ENCODE data around the gene ALPK3. TPM values are rescaled to one million over a fixed set of nuclear protein-coding genes. Genes with fewer than 3 reads are reported as not detected.

The ALPK3 gene
- total RNA-seq, 1 donor from 2014 or later = 0.21 TPM

GRCh38 chr15:84883916-84884781, 67.0 kb downstream of the ALPK3 start, which contains the start of gene SLC28A1:
SLC28A1 (plus strand) TSS chr15:84884662; CDS start chr15:84887761, 3,099 bp downstream.
- Mint-ChIP-seq H3K9me3 (no peaks in the 10 kb centered on the region), H3K27ac (no peak within 1 kb of the TSS), H3K4me1 (no peaks in the 10 kb centered on the region), H3K27me3 (peaks cover 5% of the 10 kb centered on the region), H3K36me3 (ENCODE audit: low read depth) (no peaks in the 10 kb centered on the region), H3K4me3 (no peak within 1 kb of the TSS)
- DNase-seq = no peak
- intact Hi-C loops (cut with micrococcal nuclease) = no loop called here

DNA sequence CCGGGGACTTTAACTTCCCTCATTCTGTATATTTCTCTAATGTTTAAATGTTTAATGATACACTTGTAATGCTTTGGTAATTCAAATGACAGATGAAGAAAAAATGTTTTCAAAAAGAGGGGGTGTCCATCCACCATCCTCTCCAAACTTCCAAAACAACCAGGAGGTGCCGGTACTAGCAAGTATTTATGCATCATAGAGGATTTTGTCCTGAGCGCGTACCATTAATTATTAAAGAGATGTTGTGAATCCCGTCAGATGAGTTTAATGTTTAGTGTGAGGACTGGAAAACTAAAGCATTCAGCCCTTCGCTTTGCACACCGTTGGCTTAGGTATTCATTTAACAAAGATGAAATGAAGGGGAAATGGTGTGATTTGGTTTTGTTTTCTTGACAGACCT, 68.6 kb downstream of the ALPK3 start:
- H3K4me1 Mint-ChIP-seq = no peaks in the 10 kb centered on the region
- peaks cover 2% of the 10 kb centered on the region for H3K27me3 Mint-ChIP-seq
- intact Hi-C loops (cut with micrococcal nuclease) = no loop called here
- no peaks in the 10 kb centered on the region for H3K9me3 Mint-ChIP-seq
- H3K27ac Mint-ChIP-seq = no peak overlapping the region
- H3K36me3 Mint-ChIP-seq (ENCODE audit: low read depth) = no peaks in the 10 kb centered on the region
- no peak for DNase-seq
- no peak overlapping the region for H3K4me3 Mint-ChIP-seq

DNA sequence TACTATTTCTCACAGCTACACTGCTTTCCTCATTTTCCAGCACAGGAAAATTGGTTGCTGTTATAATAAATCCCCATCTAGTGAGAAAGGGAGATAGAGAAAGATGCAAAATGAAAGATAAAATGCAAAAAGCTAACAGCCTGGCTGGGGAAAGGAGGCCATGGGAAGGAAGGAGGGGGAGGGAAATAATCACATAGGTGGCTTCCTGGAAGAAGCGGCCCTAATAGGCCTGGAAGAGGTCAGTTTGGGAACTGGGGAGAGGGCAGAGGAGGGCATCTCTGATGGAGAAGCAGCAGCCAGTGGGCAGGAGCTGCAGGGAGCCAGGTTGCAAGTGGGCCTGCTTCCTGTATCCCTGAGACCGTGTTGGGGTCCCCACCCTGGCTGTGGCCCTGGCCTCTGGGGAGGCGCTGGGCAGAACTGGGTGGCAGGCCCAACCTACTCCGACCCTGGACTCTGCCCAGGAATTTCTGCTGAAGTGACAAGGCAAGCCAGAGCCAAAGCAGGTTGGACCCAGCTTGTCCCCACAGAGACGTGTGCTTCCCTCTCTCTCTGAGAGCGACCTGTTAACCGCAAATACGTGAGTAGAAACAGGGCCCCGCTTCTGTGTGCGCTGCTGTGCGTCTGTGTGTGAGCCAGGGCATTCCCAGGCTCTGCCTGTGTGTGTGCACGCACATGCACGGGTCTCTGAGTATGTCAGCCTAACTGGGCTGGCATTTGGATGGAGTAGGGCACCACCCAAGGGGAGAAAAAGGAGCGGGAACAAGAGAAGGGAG, 69.2 kb downstream of the ALPK3 start:
- Mint-ChIP-seq H3K27ac (no peak overlapping the region), H3K4me3 (no peak overlapping the region), H3K4me1 (no peaks in the 10 kb centered on the region), H3K9me3 (no peaks in the 10 kb centered on the region), H3K27me3 (peaks cover 2% of the 10 kb centered on the region), H3K36me3 (ENCODE audit: low read depth) (no peaks in the 10 kb centered on the region)
- intact Hi-C loops (cut with micrococcal nuclease) = no loop called here
- no peak for DNase-seq

GRCh38 chr15:84886984-84887299, 69.8 kb downstream of the ALPK3 start:
- Mint-ChIP-seq H3K9me3 (no peaks in the 10 kb centered on the region), H3K27me3 (peaks cover 4% of the 10 kb centered on the region), H3K36me3 (ENCODE audit: low read depth) (no peaks in the 10 kb centered on the region), H3K4me3 (no peak overlapping the region), H3K27ac (no peak overlapping the region), H3K4me1 (no peaks in the 10 kb centered on the region)
- DNase-seq = no peak
- intact Hi-C loops (cut with micrococcal nuclease) = no loop called here

GRCh38 chr15:84887938-84888337, 70.8 kb downstream of the ALPK3 start:
- Mint-ChIP-seq H3K27me3 (peaks cover 4% of the 10 kb centered on the region), H3K27ac (no peak overlapping the region), H3K9me3 (no peaks in the 10 kb centered on the region), H3K4me1 (no peaks in the 10 kb centered on the region), H3K36me3 (ENCODE audit: low read depth) (no peaks in the 10 kb centered on the region), H3K4me3 (no peak overlapping the region)
- intact Hi-C loops (cut with micrococcal nuclease) = no loop called here
- DNase-seq = no peak

DNA sequence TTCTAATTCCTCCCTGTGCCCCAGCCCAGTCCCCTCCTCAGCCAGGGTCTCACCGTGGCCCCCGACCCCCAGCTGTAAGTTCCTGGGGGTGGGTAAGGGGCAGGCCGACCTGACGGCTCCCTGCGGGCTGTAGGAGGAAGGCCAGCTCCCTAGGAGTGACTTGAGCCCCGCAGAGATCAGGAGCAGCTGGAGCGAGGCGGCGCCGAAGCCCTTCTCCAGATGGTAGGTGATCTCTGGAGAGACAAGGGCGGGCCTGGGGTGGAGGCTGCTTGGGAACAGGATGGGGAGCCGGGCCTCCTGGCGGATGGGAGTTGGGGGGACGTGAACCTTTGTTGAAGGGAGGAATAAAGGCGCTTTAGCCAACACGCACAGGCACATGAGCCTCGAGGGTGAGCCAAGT, 71.5 kb downstream of the ALPK3 start:
- intact Hi-C loops (cut with micrococcal nuclease) = no loop called here
- Mint-ChIP-seq H3K27ac (no peak overlapping the region), H3K4me3 (no peak overlapping the region), H3K4me1 (no peaks in the 10 kb centered on the region), H3K9me3 (no peaks in the 10 kb centered on the region), H3K36me3 (ENCODE audit: low read depth) (no peaks in the 10 kb centered on the region), H3K27me3 (peaks cover 2% of the 10 kb centered on the region)
- no peak for DNase-seq

DNA sequence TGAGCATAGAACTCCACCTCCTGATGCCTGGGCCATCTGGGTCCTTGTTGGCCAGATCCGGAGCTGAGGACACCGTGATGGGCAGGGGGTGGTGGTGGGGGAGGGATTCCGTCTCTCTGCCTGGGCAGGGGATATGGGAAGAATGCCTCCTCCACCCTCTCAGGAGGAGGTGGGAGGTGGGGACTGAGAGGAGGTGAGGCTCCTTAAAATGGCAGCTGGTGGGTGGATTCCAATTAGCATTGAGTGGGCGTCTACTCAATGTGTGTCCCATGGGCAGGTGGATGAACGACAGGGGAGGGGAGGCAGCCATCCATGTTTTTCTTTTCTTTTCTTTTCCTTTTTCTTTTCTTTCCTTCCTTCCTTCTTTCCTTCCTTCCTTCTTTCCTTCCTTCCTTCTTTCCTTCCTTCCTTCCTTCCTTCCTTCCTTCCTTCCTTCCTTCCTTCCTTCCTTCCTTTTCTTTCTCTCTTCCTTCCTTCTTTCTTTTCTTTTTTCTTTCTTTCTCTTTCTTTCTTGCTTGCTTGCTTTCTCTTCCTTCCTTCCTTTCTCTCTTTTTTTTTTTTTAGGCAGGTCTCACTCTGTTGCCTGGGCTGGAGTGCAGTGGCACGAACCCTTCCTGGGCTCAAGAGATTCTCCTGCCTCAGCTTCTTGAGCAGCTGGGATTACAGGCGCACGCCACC, 72.3 kb downstream of the ALPK3 start:
- Mint-ChIP-seq H3K4me3 (no peak overlapping the region), H3K36me3 (ENCODE audit: low read depth) (no peaks in the 10 kb centered on the region)
- intact Hi-C loops (cut with micrococcal nuclease) = no loop called here

GRCh38 chr15:84889991-84890669, 73.0 kb downstream of the ALPK3 start:
- Mint-ChIP-seq H3K4me3 (no peak overlapping the region), H3K9me3 (no peaks in the 10 kb centered on the region), H3K27ac (no peak overlapping the region), H3K27me3 (peaks cover 2% of the 10 kb centered on the region), H3K4me1 (no peaks in the 10 kb centered on the region), H3K36me3 (ENCODE audit: low read depth) (no peaks in the 10 kb centered on the region)
- intact Hi-C loops (cut with micrococcal nuclease) = no loop called here
- DNase-seq = no peak

More for the DNA sequence above, 72.3 kb downstream of the ALPK3 start:
- no peak for DNase-seq
- Mint-ChIP-seq H3K4me1 (no peaks in the 10 kb centered on the region), H3K27ac (no peak overlapping the region), H3K9me3 (no peaks in the 10 kb centered on the region), H3K27me3 (peaks cover 2% of the 10 kb centered on the region)

- intact Hi-C loops (cut with micrococcal nuclease) = no loop called here
- no peak overlapping the region for H3K27ac Mint-ChIP-seq
- no peaks in the 10 kb centered on the region for H3K9me3 Mint-ChIP-seq
These were observed 73.6 kb downstream of the ALPK3 start for GRCh38 chr15:84890670-84891162.

DNA sequence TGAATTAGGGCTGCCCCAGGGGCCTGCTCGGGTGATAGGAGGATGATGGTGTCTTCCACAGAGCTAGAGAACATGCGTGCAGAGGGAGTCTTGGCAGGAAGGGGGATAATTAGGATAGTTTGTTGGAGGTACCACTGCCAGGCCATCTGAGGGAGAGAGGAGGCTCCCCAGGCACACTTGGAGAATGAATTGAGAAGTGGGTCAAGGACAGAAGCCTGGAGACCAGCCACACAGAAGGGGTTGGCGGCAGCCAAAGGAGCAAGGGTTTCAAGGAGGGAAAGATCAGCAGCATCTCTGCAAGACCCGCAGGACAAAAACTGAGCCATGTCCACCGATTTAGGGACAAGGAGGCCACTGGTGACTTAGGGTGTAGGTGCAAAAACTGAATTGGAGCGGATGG, 74.2 kb downstream of the ALPK3 start:
- Mint-ChIP-seq H3K9me3 (no peaks in the 10 kb centered on the region), H3K4me1 (no peaks in the 10 kb centered on the region), H3K4me3 (no peak overlapping the region), H3K27me3 (peaks cover 7% of the 10 kb centered on the region), H3K27ac (no peak overlapping the region), H3K36me3 (ENCODE audit: low read depth) (no peaks in the 10 kb centered on the region)
- no peak for DNase-seq
- intact Hi-C loops (cut with micrococcal nuclease) = no loop called here

More at GRCh38 chr15:84890670-84891162, 73.6 kb downstream of the ALPK3 start:
- Mint-ChIP-seq H3K27me3 (peaks cover 2% of the 10 kb centered on the region), H3K4me3 (no peak overlapping the region), H3K36me3 (ENCODE audit: low read depth) (no peaks in the 10 kb centered on the region), H3K4me1 (no peaks in the 10 kb centered on the region)
- no peak for DNase-seq

- Mint-ChIP-seq H3K4me3 (no peak overlapping the region), H3K4me1 (no peaks in the 10 kb centered on the region), H3K36me3 (ENCODE audit: low read depth) (no peaks in the 10 kb centered on the region), H3K27me3 (peaks cover 12% of the 10 kb centered on the region), H3K9me3 (no peaks in the 10 kb centered on the region), H3K27ac (no peak overlapping the region)
- intact Hi-C loops (cut with micrococcal nuclease) = no loop called here
- no peak for DNase-seq
These were observed 75.7 kb downstream of the ALPK3 start for GRCh38 chr15:84892786-84893307.

GRCh38 chr15:84893607-84894006, 76.5 kb downstream of the ALPK3 start:
- Mint-ChIP-seq H3K9me3 (no peaks in the 10 kb centered on the region), H3K4me3 (no peak overlapping the region), H3K27ac (no peak overlapping the region), H3K36me3 (ENCODE audit: low read depth) (no peaks in the 10 kb centered on the region), H3K27me3 (peaks cover 13% of the 10 kb centered on the region), H3K4me1 (no peaks in the 10 kb centered on the region)
- intact Hi-C loops (cut with micrococcal nuclease) = no loop called here
- DNase-seq = no peak

DNA sequence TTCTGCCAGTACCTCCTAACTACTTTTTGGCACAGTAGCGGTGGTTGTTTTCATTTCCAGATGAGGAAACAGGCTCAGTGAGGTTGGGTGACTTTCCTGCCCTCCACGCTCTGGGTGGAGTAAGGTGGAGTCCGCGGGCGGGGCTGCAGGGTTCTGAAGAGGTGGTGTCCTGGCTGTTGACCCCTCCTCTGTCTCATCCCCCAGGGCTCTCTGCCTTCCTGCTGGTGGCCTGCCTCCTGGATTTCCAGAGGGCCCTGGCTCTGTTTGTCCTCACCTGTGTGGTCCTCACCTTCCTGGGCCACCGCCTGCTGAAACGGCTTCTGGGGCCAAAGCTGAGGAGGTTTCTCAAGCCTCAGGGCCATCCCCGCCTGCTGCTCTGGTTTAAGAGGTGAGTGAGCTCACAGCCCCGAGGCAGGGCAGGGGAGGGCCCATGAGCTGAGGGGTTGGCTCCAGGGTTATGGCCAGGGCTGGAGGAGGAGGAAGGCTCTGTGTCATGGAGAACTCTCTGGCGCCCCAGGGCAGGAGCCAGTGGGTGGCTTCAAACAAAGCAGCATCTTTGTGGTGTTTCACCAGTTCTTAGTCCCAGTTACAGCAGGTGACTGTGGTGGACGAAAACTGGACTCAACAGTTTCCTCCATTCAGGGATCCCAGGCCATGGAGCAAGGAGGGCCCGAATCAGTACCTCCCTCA, 77.7 kb downstream of the ALPK3 start:
- Mint-ChIP-seq H3K4me3 (no peak overlapping the region), H3K9me3 (no peaks in the 10 kb centered on the region), H3K4me1 (no peaks in the 10 kb centered on the region), H3K27me3 (peaks cover 21% of the 10 kb centered on the region), H3K27ac (no peak overlapping the region), H3K36me3 (ENCODE audit: low read depth) (no peaks in the 10 kb centered on the region)
- intact Hi-C loops (cut with micrococcal nuclease) = no loop called here
- DNase-seq = no peak

Data from activated CD4-positive, alpha-beta T cell treated with anti-CD3 and anti-CD28 coated beads, Interleukin-2, amount 10 ng/mL, durations not matched to agents 24 days and 14 days (primary cell).